GM12878 (cell line): ENCODE measurements around the gene TMEM250.

Experiments used
- CHD1 ChIP-seq: IDR thresholded peaks from 2 replicates; pipeline ENCODE4 v1.6.1; 2012; ENCODE audit warnings: low read depth, low read length, improper control_type of control experiment
- CHD4 ChIP-seq: fragments of 200-600 bp; sonication (generic); IDR thresholded peaks from 2 replicates; pipeline ENCODE4 v1.6.1; 2016; ENCODE audit warnings: mild to moderate bottlenecking
- CTCF ChIP-seq, 3 experiments: IDR thresholded peaks in 2 of 3; conservative IDR thresholded peaks in 1 of 3; 2 replicates each; pipeline ENCODE4 v1.5.1; 2011; ENCODE audit warnings: low read depth in 3 of 3, low read length in 3 of 3, mild to moderate bottlenecking in 3 of 3, control low read depth in 2 of 3, moderate library complexity in 2 of 3, inconsistent platforms in 1 of 3, mixed read lengths in 1 of 3; ENCODE audit not compliant: control insufficient read depth in 2 of 3, insufficient read depth in 1 of 3; ENCODE audit errors: extremely low read depth in 1 of 3
- EZH2 ChIP-seq: IDR thresholded peaks from 2 replicates; pipeline ENCODE4 v1.6.1; 2012; ENCODE audit warnings: low read depth, mild to moderate bottlenecking, control low read depth, inconsistent platforms, low read length, borderline replicate concordance; ENCODE audit not compliant: control insufficient read depth
- FOS ChIP-seq: IDR thresholded peaks from 3 replicates; pipeline ENCODE4 v1.6.1; 2011; ENCODE audit warnings: borderline replicate concordance; ENCODE audit not compliant: insufficient read length; ENCODE audit errors: extremely low read depth
- POLR2AphosphoS5 ChIP-seq: IDR thresholded peaks from 2 replicates; pipeline ENCODE4 v1.6.1; 2011; ENCODE audit warnings: mild to moderate bottlenecking, low read length, inconsistent platforms
- SMC3 ChIP-seq: IDR thresholded peaks from 2 replicates; pipeline ENCODE4 v1.6.1; 2011; ENCODE audit warnings: low read length, improper control_type of control experiment, borderline replicate concordance
- TCF12 ChIP-seq: IDR thresholded peaks from 2 replicates; pipeline ENCODE4 v1.6.1; 2011; ENCODE audit warnings: low read depth, mild to moderate bottlenecking, low read length

GRCh38 chr9:136098210-136098609 lies 20.5 kb downstream of the TMEM250 start:
- TF ChIP-seq FOS = no peak
- no peak for TF ChIP-seq CTCF (IDR thresholded peaks at IDR 0.05 in 2 of 3, conservative IDR thresholded peaks at IDR 0.05 in 1 of 3; ENCODE audit: control insufficient read depth in 2 of 3, extremely low read depth in 1 of 3, insufficient read depth in 1 of 3, low read depth in 3 of 3, low read length in 3 of 3)
- TF ChIP-seq CHD4 = no peak
- TF ChIP-seq POLR2AphosphoS5 = no peak
- no peak for TF ChIP-seq SMC3
- no peak for TF ChIP-seq EZH2
- TF ChIP-seq TCF12 = no peak
- TF ChIP-seq CHD1 = no peak
